ENCODE measurements around the gene DDX39B. TPM values are rescaled to one million over a fixed set of nuclear protein-coding genes. Genes with fewer than 3 reads are reported as not detected.

The DDX39B gene
- total and polyA plus RNA-seq, 2 of the 4 experiments (the other 2 are of a cell fraction), result 371 to 796 TPM

- no peak overlapping the region for H3K27ac ChIP-seq (ENCODE audit: insufficient read depth, low read length)
- no peak overlapping the region for H3K4ac ChIP-seq (ENCODE audit: low read depth, low read length)
- no peak for ATAC-seq (ENCODE audit: low read depth)
- peaks cover 76% of the 10 kb centered on the region for H3K36me3 ChIP-seq (ENCODE audit: control insufficient read depth, insufficient read depth, low read length)
- H3K56ac ChIP-seq (ENCODE audit: extremely low read depth, insufficient read depth, low read length), result no peak overlapping the region
- no peak overlapping the region for H2BK5ac ChIP-seq (ENCODE audit: low read depth, low read length, poor library complexity, severe bottlenecking)
- WGBS, 2 experiments (ENCODE audit: extremely low coverage in 2 of 2, insufficient read length in 1 of 2), result no CpG with 5 or more reads among the region's 1 CpG
- no peak overlapping the region for H2BK15ac ChIP-seq (ENCODE audit: low read depth, low read length)
- in situ Hi-C loops (cut with MboI; ENCODE audit: low sequenced_read_pairs) (no loop called here), dilution Hi-C loops (cut with HindIII; ENCODE audit: low sequenced_read_pairs, unreplicated experiment) (no loop called here), intact Hi-C loops (cut with micrococcal nuclease) (no loop called here)
- H2AFZ ChIP-seq (replicated peaks; ENCODE audit: low read length, poor library complexity), result no peak overlapping the region
- peaks cover 39 to 71% of the 10 kb centered on the region in 2 experiments for H3K79me1 ChIP-seq (ENCODE audit: low read depth in 1 of 2, low read length in 2 of 2)
- H3K14ac ChIP-seq (replicated peaks; ENCODE audit: low read depth, low read length), result no peak overlapping the region
- peaks cover 88% of the 10 kb centered on the region for H4K20me1 ChIP-seq (ENCODE audit: insufficient read depth, low read length)
- no peak overlapping the region for H2AK9ac ChIP-seq (replicated peaks; ENCODE audit: low read depth, low read length, poor library complexity)
- DNase-seq, result no peak
- no peak overlapping the region for H3K9ac ChIP-seq (ENCODE audit: low read depth, low read length)
- H3K4me1 ChIP-seq (ENCODE audit: control insufficient read depth, insufficient read depth, low read length), result no peaks in the 10 kb centered on the region
- POLR2A ChIA-PET (ENCODE audit: unreplicated experiment), result no interaction called here
- no peak overlapping the region for H4K91ac ChIP-seq (ENCODE audit: insufficient read depth, low read depth, low read length)
- H3K4me2 ChIP-seq (ENCODE audit: low read depth, low read length), result no peak overlapping the region
- BruUV-seq (replicated peaks), result TSS peak; percentile 45
- CTCF ChIA-PET, result no interaction called here
- H2BK20ac ChIP-seq (ENCODE audit: low read depth, low read length), result no peak overlapping the region
- H3K23ac ChIP-seq (ENCODE audit: low read depth, low read length), result no peak overlapping the region
- no peak overlapping the region for H4K5ac ChIP-seq (ENCODE audit: low read depth, low read length)
- 0 out of 2 replicates have a peak, but pooled peaks cover 5% of the 10 kb centered on the region for H3K9me1 ChIP-seq (ENCODE audit: insufficient read depth, low read length)
- TF ChIP-seq ELK1 (IDR thresholded peaks at IDR 0.05; ENCODE audit: borderline replicate concordance, low read depth, low read length), result no peak
- no peak for TF ChIP-seq MXI1 (IDR thresholded peaks at IDR 0.05; ENCODE audit: borderline replicate concordance, low read depth, low read length)
- no peak for TF ChIP-seq SMC3 (IDR thresholded peaks at IDR 0.05; ENCODE audit: low read depth, low read length)
- TF ChIP-seq RCOR1 (IDR thresholded peaks at IDR 0.05; ENCODE audit: insufficient replicate concordance, low read length), result no peak
- no peak for TF ChIP-seq MAFK (IDR thresholded peaks at IDR 0.05; ENCODE audit: low read depth, low read length)
- no peak for TF ChIP-seq CEBPB (IDR thresholded peaks at IDR 0.05; ENCODE audit: low read depth, low read length)
- TF ChIP-seq RAD21 (IDR thresholded peaks at IDR 0.05; ENCODE audit: low read length), result no peak
- no peak overlapping the region for H2BK120ac ChIP-seq (ENCODE audit: low read depth, low read length)
- H3K4me3 ChIP-seq (ENCODE audit: insufficient read depth, low read depth, low read length), result no peak overlapping the region
- H3K27me3 ChIP-seq (ENCODE audit: control insufficient read depth, insufficient read depth, low read length), result no peaks in the 10 kb centered on the region
- H4K8ac ChIP-seq (ENCODE audit: low read depth in 2 of 2, low read length in 2 of 2), result no peak overlapping the region
- H3K9me3 ChIP-seq (ENCODE audit: control insufficient read depth, insufficient read depth, low read length), result no peaks in the 10 kb centered on the region
- no peak overlapping the region for H2AK5ac ChIP-seq (ENCODE audit: low read depth, low read length)
- no peak overlapping the region for H3K18ac ChIP-seq (ENCODE audit: low read depth, low read length)
Measured at GRCh38 chr6:31533455-31533841, 8.4 kb downstream of the DDX39B start.
